Measurements from ENCODE around the gene PARD6A. TPM values are rescaled to one million over a fixed set of nuclear protein-coding genes. Genes with fewer than 3 reads are reported as not detected.

PARD6A gene
- total and polyA plus RNA-seq, 2 donors (not counting 3 experiments of a cell fraction or from before 2014, with no cell fraction given) = 1.3 to 2.9 TPM

- no peak overlapping the region for H2AFZ ChIP-seq (ENCODE audit: low read depth, low read length)
- H3K4me1 ChIP-seq (ENCODE audit: control insufficient read depth, extremely low read depth, insufficient read depth, low read length) = peaks cover 5% of the 10 kb centered on the region
- peak overlapping the region in 2 of 3 experiments; percentile 26 to 31 for H3K4me3 ChIP-seq (replicated peaks in 1 of 3; ENCODE audit: insufficient read depth in 1 of 3, low read depth in 1 of 3, low read length in 3 of 3)
- H4K20me1 ChIP-seq (replicated peaks; ENCODE audit: control insufficient read depth, extremely low read depth, insufficient read depth, low read length) = no peaks in the 10 kb centered on the region
- DNase-seq (ENCODE audit: low read depth, low spot score) (no peak), FAIRE-seq (no peak)
- no peaks in the 10 kb centered on the region for H3K79me2 ChIP-seq (ENCODE audit: control insufficient read depth, insufficient read depth, low read length)
- H3K9me3 ChIP-seq (replicated peaks; ENCODE audit: control insufficient read depth, insufficient read depth, low read length) = no peaks in the 10 kb centered on the region
- no peaks in the 10 kb centered on the region for H3K9me1 ChIP-seq (replicated peaks; ENCODE audit: control insufficient read depth, extremely low read depth, insufficient read depth, low read length)
- ChIA-PET POLR2A (no interaction called here), CTCF (interaction anchor here (1.6 kb wide), 1 partner anchor 132 kb away, joined by 6 read pairs; no protein-coding TSS in a partner anchor)
- TF ChIP-seq CTCF (IDR thresholded peaks at IDR 0.05; ENCODE audit: extremely low read depth in 1 of 2, insufficient read depth in 1 of 2, low read depth in 1 of 2, low read length in 2 of 2) (peak in 1 of 2 donors; percentile 14), FOS (IDR thresholded peaks at IDR 0.05; ENCODE audit: borderline replicate concordance, insufficient read depth, low read length) (no peak), EZH2 (IDR thresholded peaks at IDR 0.05; ENCODE audit: borderline replicate concordance, low read depth, low read length, severe bottlenecking) (peak; percentile 70)
- BruUV-seq (replicated peaks) = no TSS peak
- no peak overlapping the region for H3K9ac ChIP-seq (replicated peaks; ENCODE audit: extremely low read depth, insufficient read depth, low read length)
- no peaks in the 10 kb centered on the region for H3K36me3 ChIP-seq (ENCODE audit: control insufficient read depth in 2 of 2, extremely low read depth in 1 of 2, insufficient read depth in 2 of 2, low read length in 2 of 2)
- H3K27ac ChIP-seq (ENCODE audit: insufficient read depth, low read depth, low read length) = no peak overlapping the region
- H3K4me2 ChIP-seq (ENCODE audit: insufficient read depth, low read length) = peak overlapping the region; percentile 43
- intact Hi-C loops (cut with micrococcal nuclease) = no loop called here
- H3K27me3 ChIP-seq (ENCODE audit: control insufficient read depth in 2 of 2, insufficient read depth in 2 of 2, low read length in 2 of 2) = peaks cover 38 to 41% of the 10 kb centered on the region in 2 experiments
- dilution Hi-C loops (cut with MboI; ENCODE audit: extremely low pct_ligation_motif_present, low sequenced_read_pairs) = no loop called here
Observed at GRCh38 chr16:67653128-67653788, 7.5 kb upstream of the PARD6A start.
